ENCODE measurements around the gene KLF14.

- TF ChIP-seq EGR2 (tag by site-specific recombination; IDR thresholded peaks at IDR 0.05; ENCODE audit: low read depth) (no peak), CTCF (tag by site-specific recombination; IDR thresholded peaks at IDR 0.05) (no peak), ZBTB1 (tag by site-specific recombination; IDR thresholded peaks at IDR 0.05) (no peak), ZNF704 (tag by site-specific recombination; IDR thresholded peaks at IDR 0.05) (no peak)
These were observed 34.3 kb downstream of the KLF14 start for GRCh38 chr7:130699686-130700085.
